Prostate gland (tissue), 2 donors: ENCODE measurements around the gene KCNQ5. TPM values are rescaled to one million over a fixed set of nuclear protein-coding genes. Genes with fewer than 3 reads are reported as not detected.

Experiments used
- DNase-seq: peaks from one replicate; pipeline ENCODE4 v3.0.0-alpha.2; 2019; ENCODE audit warnings: low spot score
- H3K27ac ChIP-seq, 2 donors: fragments of 200-600 bp; sonication (generic); 2 replicates each; pipeline ENCODE4 v1.5.1; 2017 to 2019
- H3K27me3 ChIP-seq: fragments of 200-600 bp; sonication (generic); replicated peaks from 2 replicates; pipeline ENCODE4 v1.5.1; 2019; ENCODE audit not compliant: insufficient read depth
- H3K36me3 ChIP-seq, 2 donors: fragments of 200-600 bp; sonication (generic); 1 replicate in 1 of 2; 2 replicates in 1 of 2; pipeline versions ENCODE4 v1.5.1 to v1.8.1; 2017 to 2019
- H3K4me1 ChIP-seq: fragments of 200-600 bp; sonication (generic); replicated peaks from 2 replicates; pipeline ENCODE4 v1.5.1; 2019
- H3K4me3 ChIP-seq, 2 donors: fragments of 200-600 bp; sonication (generic); 2 replicates each; pipeline ENCODE4 v1.5.1; 2017 to 2019
- H3K9me3 ChIP-seq: fragments of 200-600 bp; sonication (generic); 2 replicates; pipeline ENCODE4 v1.5.1; 2017
- POLR2A ChIP-seq: fragments of 450-650 bp; IDR thresholded peaks from one replicate; pipeline ENCODE4 v1.6.1; 2016; ENCODE audit warnings: antibody characterized with exemption, mild to moderate bottlenecking
- POLR2AphosphoS5 ChIP-seq: sonication (generic); formaldehyde crosslinking; IDR thresholded peaks from one replicate; pipeline ENCODE4 v1.6.1; 2017; ENCODE audit warnings: antibody characterized with exemption
- WGBS: methylation state at CpG from one replicate; pipeline ENCODE4 v1.1.5; 2018; 5-methylcytosine and 5-hydroxymethylcytosine counted together
- intact Hi-C: fragments of 100-400 bp; cut with DNase I; formaldehyde crosslinking; loops from one replicate; pipeline ENCODE4 v1.14.2; 2022
- total RNA-seq, 2 donors: library from RNA; depleted of rRNA; stranded (reverse); fragments of >200 nt; gene quantifications; one replicate each; pipeline ENCODE4 v1.1.0, GENCODE V29; 2016
- TF ChIP-seq, protein P1 (sequence below), 4 experiments: fragments of 200-600 bp in 2 of 4; fragments of 450-650 bp in 2 of 4; sonication (generic) in 2 of 4; IDR thresholded peaks; 1 replicate in 3 of 4; 2 replicates in 1 of 4; pipeline ENCODE4 v1.5.1; 2016 to 2019; ENCODE audit warnings: antibody characterized with exemption in 4 of 4, mild to moderate bottlenecking in 2 of 4, moderate library complexity in 2 of 4

Gene KCNQ5
- total RNA-seq, 2 donors from 2014 or later, result 3.6 to 4.1 TPM

- 82% methylated on average over 4 of the region's 4 CpGs for WGBS
- intact Hi-C loops, result no loop called here
- Histone ChIP-seq H3K4me1 (no peaks in the 10 kb centered on the region), H3K4me3 (no peak overlapping the region), H3K27me3 (no peaks in the 10 kb centered on the region), H3K36me3 (no peaks in the 10 kb centered on the region), H3K27ac (no peak overlapping the region), H3K9me3 (no peaks in the 10 kb centered on the region)
- TF ChIP-seq POLR2A (no peak), POLR2AphosphoS5 (no peak)
- TF ChIP-seq, protein P1, sequence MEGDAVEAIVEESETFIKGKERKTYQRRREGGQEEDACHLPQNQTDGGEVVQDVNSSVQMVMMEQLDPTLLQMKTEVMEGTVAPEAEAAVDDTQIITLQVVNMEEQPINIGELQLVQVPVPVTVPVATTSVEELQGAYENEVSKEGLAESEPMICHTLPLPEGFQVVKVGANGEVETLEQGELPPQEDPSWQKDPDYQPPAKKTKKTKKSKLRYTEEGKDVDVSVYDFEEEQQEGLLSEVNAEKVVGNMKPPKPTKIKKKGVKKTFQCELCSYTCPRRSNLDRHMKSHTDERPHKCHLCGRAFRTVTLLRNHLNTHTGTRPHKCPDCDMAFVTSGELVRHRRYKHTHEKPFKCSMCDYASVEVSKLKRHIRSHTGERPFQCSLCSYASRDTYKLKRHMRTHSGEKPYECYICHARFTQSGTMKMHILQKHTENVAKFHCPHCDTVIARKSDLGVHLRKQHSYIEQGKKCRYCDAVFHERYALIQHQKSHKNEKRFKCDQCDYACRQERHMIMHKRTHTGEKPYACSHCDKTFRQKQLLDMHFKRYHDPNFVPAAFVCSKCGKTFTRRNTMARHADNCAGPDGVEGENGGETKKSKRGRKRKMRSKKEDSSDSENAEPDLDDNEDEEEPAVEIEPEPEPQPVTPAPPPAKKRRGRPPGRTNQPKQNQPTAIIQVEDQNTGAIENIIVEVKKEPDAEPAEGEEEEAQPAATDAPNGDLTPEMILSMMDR (IDR thresholded peaks at IDR 0.05), result no peak
- DNase-seq, result no peak
Measured at GRCh38 chr6:73121421-73121993, 499.6 kb downstream of the KCNQ5 start.

DNA sequence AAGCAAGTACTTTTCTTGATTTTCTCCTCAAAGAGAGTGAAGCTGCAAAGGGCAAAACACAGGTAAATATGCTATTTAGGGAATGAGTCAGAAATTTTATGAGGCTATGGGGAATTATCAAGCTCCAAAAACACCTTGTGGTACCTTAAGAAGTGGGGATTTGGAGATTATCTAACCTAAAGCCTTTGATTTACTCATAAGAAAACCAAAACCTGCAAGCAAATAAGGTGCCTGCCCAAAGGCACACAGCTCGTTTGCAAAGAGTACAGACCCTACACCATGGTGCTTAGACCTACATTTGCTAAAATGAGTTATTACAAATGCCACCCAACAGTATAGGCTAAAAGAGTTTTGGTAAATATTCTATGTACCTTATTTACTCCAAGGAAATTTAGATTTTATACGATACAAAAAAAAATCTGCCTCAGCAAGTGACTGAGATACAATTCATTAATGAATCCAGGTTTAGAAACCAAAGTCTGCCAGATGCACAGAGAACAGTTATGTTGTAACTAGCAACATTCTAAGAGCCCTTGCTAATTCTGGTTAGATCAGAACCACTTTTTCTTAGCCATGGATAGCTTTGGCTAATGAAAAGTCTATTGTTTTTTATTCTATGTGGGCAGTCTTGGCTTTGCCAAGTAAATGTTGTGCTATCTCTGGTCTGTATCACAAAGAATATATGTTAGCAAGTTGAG, 501.9 kb downstream of the KCNQ5 start:
- TF ChIP-seq POLR2A, result no peak
- TF ChIP-seq, protein P1 (IDR thresholded peaks at IDR 0.05), result no peak
- 94% methylated on average over 2 of the region's 2 CpGs for WGBS

DNA sequence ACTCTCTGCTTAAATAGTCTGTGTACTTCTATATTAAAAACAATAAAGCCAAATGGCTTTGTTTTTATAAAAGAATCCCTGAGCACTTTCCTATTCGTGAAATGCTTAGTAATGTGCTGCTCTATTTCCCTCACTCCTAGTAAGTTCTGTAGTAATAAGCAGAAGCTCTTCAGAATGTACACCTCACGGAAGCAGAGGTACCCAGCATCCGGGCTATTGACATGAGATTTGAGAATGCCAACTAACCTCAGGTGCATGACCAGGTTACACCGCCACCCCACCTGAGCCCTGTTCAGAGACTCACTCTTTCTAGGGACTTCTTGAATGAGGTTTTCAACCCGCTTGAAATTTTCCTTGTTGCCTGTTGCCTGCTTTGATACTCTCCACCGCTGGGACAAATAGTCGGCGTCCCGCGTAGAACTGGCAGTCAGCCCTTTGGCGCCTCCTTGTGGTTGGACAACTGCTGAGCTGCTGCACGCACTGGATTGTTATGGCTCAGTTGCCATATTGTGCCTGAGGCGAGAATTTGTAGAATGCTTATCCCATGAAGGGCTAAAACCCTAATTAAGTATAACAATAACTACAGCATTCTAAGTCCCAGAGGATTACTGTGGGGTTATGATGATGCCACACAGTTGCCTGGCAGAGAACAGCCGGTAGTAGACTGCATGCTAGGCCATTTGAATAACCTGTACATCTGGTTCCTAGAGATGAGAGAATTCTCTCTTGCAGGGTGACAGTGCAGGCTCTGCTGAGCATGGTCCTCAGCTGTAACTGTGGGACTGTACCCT, 508.0 kb downstream of the KCNQ5 start:
- H3K27me3 ChIP-seq, result no peaks in the 10 kb centered on the region
- WGBS, result 27% methylated on average over 14 of the region's 14 CpGs
- no peaks in the 10 kb centered on the region for H3K9me3 ChIP-seq
- H3K27ac ChIP-seq, result no peak overlapping the region
- H3K4me3 ChIP-seq, result no peak overlapping the region
- H3K4me1 ChIP-seq, result no peaks in the 10 kb centered on the region
- no peaks in the 10 kb centered on the region for H3K36me3 ChIP-seq
- TF ChIP-seq POLR2AphosphoS5, result no peak
- TF ChIP-seq, protein P1 (IDR thresholded peaks at IDR 0.05), result peak; percentile 79 to 91 (median 89)
- intact Hi-C loops, result loop anchor here (2.0 kb wide), 2 partner anchors 509 to 717 kb away; no protein-coding TSS in a partner anchor
- peak; percentile 80 for DNase-seq

More for the DNA sequence above, 501.9 kb downstream of the KCNQ5 start:
- intact Hi-C loops, result no loop called here
- no peaks in the 10 kb centered on the region for H3K36me3 ChIP-seq
- H3K27ac ChIP-seq, result no peak overlapping the region
- no peak for DNase-seq
- no peaks in the 10 kb centered on the region for H3K27me3 ChIP-seq
- no peaks in the 10 kb centered on the region for H3K9me3 ChIP-seq
- no peaks in the 10 kb centered on the region for H3K4me1 ChIP-seq
- H3K4me3 ChIP-seq, result no peak overlapping the region

- Histone ChIP-seq H3K36me3 (no peaks in the 10 kb centered on the region), H3K9me3 (no peaks in the 10 kb centered on the region), H3K4me3 (no peak overlapping the region), H3K27me3 (no peaks in the 10 kb centered on the region), H3K4me1 (no peaks in the 10 kb centered on the region), H3K27ac (no peak overlapping the region)
- 62% methylated on average over 4 of the region's 4 CpGs for WGBS
- intact Hi-C loops, result loop anchor here (2.0 kb wide), 2 partner anchors 511 to 719 kb away; no protein-coding TSS in a partner anchor
- DNase-seq, result no peak
- TF ChIP-seq, protein P1 (IDR thresholded peaks at IDR 0.05), result no peak
- TF ChIP-seq POLR2A (no peak), POLR2AphosphoS5 (no peak)
Measured at GRCh38 chr6:73131706-73132105, 509.8 kb downstream of the KCNQ5 start.
